Psoas muscle (tissue), 8 donors: ENCODE results near the gene HDHD3. TPM values are rescaled to one million over a fixed set of nuclear protein-coding genes. Genes with fewer than 3 reads are reported as not detected.

Experiments
- ATAC-seq, 4 donors: fragments of 200-7000 bp; cut with Tn5 transposase; one replicate each; pipeline ENCODE4 v1.9.1; 2020; ENCODE audit warnings: moderate library complexity in 3 of 4, mild to moderate bottlenecking in 2 of 4
- DNase-seq, 2 donors: peaks; one replicate each; pipeline ENCODE4 v3.0.0-alpha.2; 2020
- H3K27ac ChIP-seq: fragments of 200-600 bp; one replicate; pipeline ENCODE4 v1.8.0; 2022
- H3K27me3 ChIP-seq, 3 donors: fragments of 200-600 bp in 1 of 3; one replicate each; pipeline versions ENCODE4 v1.6.1 to v1.8.0; 2013 to 2022; ENCODE audit warnings: low read length in 2 of 3, mild to moderate bottlenecking in 2 of 3, moderate library complexity in 1 of 3; ENCODE audit not compliant: insufficient read depth in 3 of 3
- H3K36me3 ChIP-seq, 2 donors: fragments of 200-600 bp in 1 of 2; one replicate each; pipeline versions ENCODE4 v1.6.1 to v1.8.0; 2013 to 2022; ENCODE audit warnings: low read depth in 1 of 2, mild to moderate bottlenecking in 1 of 2, moderate library complexity in 1 of 2; ENCODE audit not compliant: insufficient read depth in 1 of 2
- H3K4me1 ChIP-seq: fragments of 200-600 bp; one replicate; pipeline ENCODE4 v1.8.0; 2022
- H3K4me3 ChIP-seq: fragments of 200-600 bp; one replicate; pipeline ENCODE4 v1.8.0; 2022; ENCODE audit warnings: mild to moderate bottlenecking
- H3K9me3 ChIP-seq: fragments of 200-600 bp; one replicate; pipeline ENCODE4 v1.8.0; 2022
- CTCF ChIP-seq: fragments of 200-600 bp; IDR thresholded peaks from one replicate; pipeline ENCODE4 v1.8.0; 2022; ENCODE audit warnings: antibody characterized with exemption
- WGBS, 3 donors: extraction: QIAGEN DNeasy Blood & Tissue Kit; methylation state at CpG; one replicate each; pipeline versions ENCODE4 v1.1.6 to v1.1.7; 2013; 5-methylcytosine and 5-hydroxymethylcytosine counted together
- intact Hi-C, 2 donors: fragments of 100-400 bp; cut with DNase I; formaldehyde crosslinking; loops; one replicate each; pipeline versions ENCODE4 v1.11.0 to v1.14.2; 2022
- polyA plus RNA-seq, 3 donors: library from polyadenylated mRNA; stranded (reverse); fragments of 200-250 nt; gene quantifications; one replicate each; pipeline ENCODE4 v1.2.3, GENCODE V29; 2013
- total RNA-seq, 4 donors: library from RNA; stranded (reverse); fragmentation: NEBNext Ultra II Directional in 2 of 4; extraction: Animal tissue kit (Norgen Biotek cat#: 25700) in 2 of 4; gene quantifications; one replicate each; pipeline versions ENCODE4 v1.2.1 to v1.2.4, GENCODE V29; 2021 to 2023
- donor health status: healthy with polysubstance abuse.
- donor health status: DM: no; HTN: no; CAD: no; lungs with moderate emphysema.
- donor health status: Bipolar disorder and iron deficiency.
- donor health status: healthy.
- donor health status: DM: yes; HTN: yes; CAD: no.
- donor health status: DM: no; HTN: no; CAD: no.
- donor health status: DM: no; HTN: no; CAD: no.
- donor health status: DM: yes; HTN: yes; CAD: no.

HDHD3 gene
- total and polyA plus RNA-seq, 7 donors, result 7.0 to 14.9 (median 9.8) TPM

GRCh38 chr9:113350937-113351336, 25.8 kb downstream of the HDHD3 start:
- TF ChIP-seq CTCF, result no peak
- 53 to 56% (median 54%) methylated on average over 6 of the region's 6 CpGs for WGBS, 3 donors
- Histone ChIP-seq H3K27me3 (peaks cover 0 to 41% (median 2%) of the 10 kb centered on the region in 3 donors), H3K9me3 (no peaks in the 10 kb centered on the region), H3K4me1 (no peaks in the 10 kb centered on the region), H3K27ac (no peak overlapping the region), H3K4me3 (no peak overlapping the region), H3K36me3 (no peaks in the 10 kb centered on the region)
- ATAC-seq (no peak), DNase-seq (no peak)
- intact Hi-C loops, result no loop called here

GRCh38 chr9:113350107-113350661, 26.6 kb downstream of the HDHD3 start:
- Histone ChIP-seq H3K27ac (no peak overlapping the region), H3K4me3 (peak overlapping the region; percentile 59), H3K36me3 (no peaks in the 10 kb centered on the region), H3K4me1 (no peaks in the 10 kb centered on the region), H3K27me3 (peaks cover 0 to 41% (median 2%) of the 10 kb centered on the region in 3 donors), H3K9me3 (no peaks in the 10 kb centered on the region)
- WGBS, 3 donors, result 12 to 20% (median 12%) methylated on average over 14 of the region's 14 CpGs
- no peak for DNase-seq
- no peak for TF ChIP-seq CTCF
- intact Hi-C loops, result no loop called here
- no peak for ATAC-seq

- H3K27ac ChIP-seq, result no peak within 1 kb of the TSS
- no peak for DNase-seq
- H3K4me3 ChIP-seq, result peak within 1 kb of the TSS; percentile 59
- H3K36me3 ChIP-seq, result no peaks in the 10 kb centered on the region
- no peaks in the 10 kb centered on the region for H3K9me3 ChIP-seq
- H3K4me1 ChIP-seq, result no peaks in the 10 kb centered on the region
- peak in 2 of 4 donors; percentile 26 to 35 for ATAC-seq
- WGBS, 3 donors, result 2% methylated on average over 67 to 71 of the region's 71 CpGs
- no peak for TF ChIP-seq CTCF
- intact Hi-C loops, result no loop called here
- H3K27me3 ChIP-seq, result peaks cover 0 to 40% (median 2%) of the 10 kb centered on the region in 3 donors
Measured at GRCh38 chr9:113349445-113350094, 27.2 kb downstream of the HDHD3 start, which contains the start of gene BSPRY. BSPRY (plus strand) TSS chr9:113349541; CDS start chr9:113349580, 39 bp downstream.

GRCh38 chr9:113349066-113349444, 27.7 kb downstream of the HDHD3 start:
- Histone ChIP-seq H3K27me3 (peaks cover 0 to 38% (median 2%) of the 10 kb centered on the region in 3 donors), H3K4me3 (peak overlapping the region; percentile 59), H3K36me3 (no peaks in the 10 kb centered on the region), H3K27ac (no peak overlapping the region), H3K9me3 (no peaks in the 10 kb centered on the region), H3K4me1 (peaks cover 2% of the 10 kb centered on the region)
- 20 to 30% (median 26%) methylated on average over 13 of the region's 13 CpGs for WGBS, 3 donors
- TF ChIP-seq CTCF, result no peak
- DNase-seq, result no peak
- intact Hi-C loops, result no loop called here
- ATAC-seq, result no peak
